ENCODE measurements around the gene TRIO. TPM values are rescaled to one million over a fixed set of nuclear protein-coding genes. Genes with fewer than 3 reads are reported as not detected.
"Not testable (repeated sequence)": the region's sequence is repeated elsewhere in the genome, so short reads cannot be mapped to it uniquely, and the experiment has no call there.

The TRIO gene
- polyA plus RNA-seq, 5 donors = 67.0 to 85.2 (median 80.6) TPM

DNA sequence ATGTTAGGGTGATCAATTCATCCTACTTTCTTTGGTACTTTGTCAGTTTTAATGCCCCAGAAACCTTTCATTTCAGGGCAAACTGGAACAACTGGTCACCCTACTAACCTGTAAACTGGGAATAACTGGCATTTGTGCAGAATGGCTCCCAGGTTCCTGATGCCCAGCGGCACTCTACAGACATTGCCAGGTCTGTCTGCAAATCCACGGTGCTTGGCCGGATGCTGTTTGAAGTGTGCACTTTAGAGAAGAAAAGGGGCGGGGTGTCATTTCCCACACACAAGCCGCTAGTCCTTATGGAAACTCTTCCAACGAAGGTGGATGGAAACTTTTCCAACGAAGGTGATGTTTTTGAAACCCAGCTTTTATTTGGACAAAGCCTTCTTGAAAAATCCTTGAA lies 388.5 kb downstream of the TRIO start:
- DNase-seq = no peak

DNA sequence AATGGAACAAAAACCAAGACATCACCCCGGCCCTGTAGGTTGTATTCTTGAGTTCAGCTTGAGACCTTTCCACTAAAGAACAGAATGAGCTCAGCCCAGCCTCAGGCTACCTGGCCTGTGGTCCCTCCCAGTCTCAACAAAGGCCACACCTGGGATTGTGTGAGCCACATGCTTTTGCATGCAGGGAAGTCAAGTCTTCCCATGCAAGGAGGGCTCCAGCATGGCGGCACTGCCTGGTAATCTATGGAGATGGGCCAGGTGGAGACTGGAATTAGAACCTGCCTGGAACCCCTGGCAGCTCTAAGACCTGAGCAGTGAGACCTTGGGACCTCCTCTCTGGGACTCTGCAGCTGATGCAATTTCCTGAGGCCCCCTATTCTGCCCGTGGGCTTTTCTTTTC lies 389.0 kb downstream of the TRIO start:
- no peak for DNase-seq

DNA sequence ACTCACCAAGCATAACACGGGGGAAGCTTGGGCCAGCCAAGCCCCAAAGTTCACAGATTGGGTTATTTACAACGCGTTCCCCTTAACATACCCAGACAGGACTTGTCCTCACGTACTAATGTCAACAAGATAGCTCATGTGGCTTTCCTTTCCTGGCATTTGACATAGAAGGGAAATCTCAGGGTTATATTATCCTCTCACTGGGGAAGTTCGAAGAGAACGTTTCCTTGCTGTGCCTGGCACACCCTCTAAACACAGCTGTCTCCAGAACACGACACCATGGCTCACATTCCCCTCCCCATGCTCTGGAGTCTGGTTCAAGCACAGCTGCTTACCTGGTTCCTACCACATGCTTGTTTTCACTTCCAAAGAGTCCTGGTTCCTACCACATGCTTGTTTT lies 391.6 kb downstream of the TRIO start:
- no peak for DNase-seq

DNA sequence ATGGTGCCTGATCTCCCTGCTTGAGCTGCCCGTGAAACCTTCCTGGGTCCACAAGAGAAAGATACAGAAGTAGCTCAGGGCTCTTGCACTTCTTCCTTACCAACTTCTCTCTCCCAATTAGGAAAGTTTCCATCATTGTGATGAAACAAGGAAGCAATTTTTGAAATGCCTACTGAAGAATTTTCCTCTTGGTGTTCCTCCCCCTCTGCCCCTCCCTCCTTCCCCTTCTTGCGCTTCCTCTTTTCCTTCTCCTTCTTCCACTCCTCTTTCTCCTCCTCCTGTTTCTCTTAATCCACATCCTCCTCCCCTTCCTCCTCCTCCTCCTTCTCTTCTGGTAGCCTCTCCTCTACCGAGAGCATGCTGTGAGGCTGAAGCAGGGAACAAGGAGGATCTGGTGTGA lies 402.2 kb downstream of the TRIO start:
- DNase-seq = no peak

DNA sequence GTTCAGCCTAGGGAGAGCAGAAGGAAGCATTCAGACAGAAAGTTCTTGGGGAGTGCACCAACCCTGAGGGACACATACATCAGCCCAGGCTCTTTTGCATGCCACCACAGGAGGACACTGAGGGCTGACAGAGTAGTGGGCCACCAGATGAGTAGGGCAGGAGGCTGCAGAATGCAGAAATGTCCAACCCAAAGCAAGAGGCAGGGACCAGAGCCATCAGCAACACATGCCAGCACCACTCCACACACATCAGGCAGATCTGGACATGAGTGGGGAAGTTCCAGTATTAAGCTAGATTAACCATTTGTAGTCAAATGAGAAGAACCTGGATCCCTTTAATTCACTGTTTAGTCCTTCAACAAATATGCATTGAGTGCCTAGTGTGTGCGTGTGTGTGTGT lies 402.7 kb downstream of the TRIO start:
- DNase-seq = no peak

DNA sequence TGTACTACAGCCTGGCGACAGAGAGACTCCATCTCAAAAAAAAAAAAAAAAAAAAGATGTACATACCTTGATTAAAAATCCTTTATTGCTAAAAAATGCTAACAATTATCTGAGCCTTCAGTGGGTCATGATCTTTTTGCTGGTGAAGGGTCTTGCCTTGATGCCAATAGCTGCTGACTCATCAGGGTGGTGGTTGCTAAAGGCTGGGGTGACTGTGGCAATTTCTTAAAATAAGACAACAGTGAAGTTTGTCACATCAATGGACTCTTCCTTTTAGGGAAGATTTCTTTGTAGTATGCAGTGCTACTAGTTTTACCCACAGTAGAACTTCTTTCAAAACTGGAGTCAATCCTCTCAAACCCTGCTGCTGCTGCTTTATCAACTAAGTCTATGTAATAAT lies 404.5 kb downstream of the TRIO start:
- no peak for DNase-seq

DNA sequence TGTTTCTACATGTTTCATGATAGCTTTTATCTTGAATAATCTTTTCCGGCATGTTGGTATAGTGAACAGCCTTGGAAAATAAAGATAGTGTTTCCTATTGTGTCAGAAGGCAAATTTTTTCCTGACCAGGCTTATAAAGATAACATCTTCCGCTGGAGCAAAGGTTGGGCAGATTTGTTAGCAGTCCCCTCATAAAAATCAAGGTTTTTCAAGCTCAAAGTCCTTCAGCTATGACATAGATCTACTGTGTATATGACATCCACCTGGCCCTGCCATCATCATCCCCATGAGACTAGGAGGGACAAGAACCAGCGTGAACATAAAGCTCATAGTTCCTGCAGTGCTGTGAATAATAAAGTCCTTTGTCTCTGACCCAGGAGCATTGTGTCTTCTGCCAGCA lies 408.1 kb downstream of the TRIO start:
- no peak for DNase-seq

DNA sequence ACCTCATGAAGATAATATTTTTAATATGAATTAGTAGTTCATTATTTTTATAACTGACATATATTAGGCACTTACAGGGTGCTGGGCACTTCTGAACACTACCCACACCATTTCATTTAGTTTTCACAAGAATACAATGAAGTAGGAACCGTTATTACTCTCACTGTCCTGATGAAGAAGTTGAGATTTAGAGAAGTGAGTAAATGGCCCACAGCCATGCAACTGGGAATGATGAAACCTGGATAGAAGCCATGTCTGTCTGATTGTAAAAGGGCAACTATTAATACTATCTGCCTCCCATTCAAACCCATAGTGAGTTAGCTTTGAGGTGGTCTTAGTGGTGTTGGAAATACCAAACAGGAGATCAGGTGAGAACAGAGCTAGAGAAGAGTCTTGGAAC lies 408.9 kb downstream of the TRIO start:
- DNase-seq = no peak

DNA sequence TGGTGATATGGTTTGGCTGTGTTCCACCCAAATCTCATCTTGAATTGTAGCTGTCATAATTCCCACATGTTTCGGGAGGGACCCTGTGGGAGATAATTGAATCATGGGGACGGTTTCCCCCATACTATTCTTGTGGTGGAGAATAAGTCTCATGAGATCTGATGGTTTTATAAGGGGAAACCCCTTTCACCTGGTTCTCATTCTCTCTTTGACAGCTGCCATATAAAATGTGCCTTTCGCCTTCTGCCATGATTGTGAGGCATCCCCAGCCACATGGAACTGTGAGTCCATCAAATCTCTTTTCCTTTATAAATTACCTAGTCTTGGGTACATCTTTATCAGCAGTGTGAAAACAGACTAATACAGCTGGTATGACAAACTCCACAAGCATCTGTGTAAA lies 411.1 kb downstream of the TRIO start:
- DNase-seq = not testable (repeated sequence)

DNA sequence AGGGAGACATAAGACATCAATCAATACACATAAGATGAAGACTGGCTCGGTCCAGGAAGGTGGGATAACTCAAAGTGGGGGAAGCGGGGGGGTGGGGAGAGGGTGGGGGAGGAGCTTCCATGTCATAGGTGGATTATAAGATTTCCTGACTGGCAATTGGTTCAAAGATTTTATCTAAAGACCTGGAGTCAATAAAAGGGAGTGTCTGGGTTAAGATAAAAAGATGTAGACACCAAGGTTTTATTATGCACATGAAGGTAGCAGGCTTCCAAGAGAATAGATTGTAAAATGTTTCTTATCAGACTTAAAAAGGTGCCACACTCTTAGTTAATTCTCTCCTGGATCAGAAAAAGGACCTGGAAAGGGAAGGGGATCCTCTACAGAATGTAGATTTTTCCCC lies 412.9 kb downstream of the TRIO start:
- no peak for DNase-seq

DNA sequence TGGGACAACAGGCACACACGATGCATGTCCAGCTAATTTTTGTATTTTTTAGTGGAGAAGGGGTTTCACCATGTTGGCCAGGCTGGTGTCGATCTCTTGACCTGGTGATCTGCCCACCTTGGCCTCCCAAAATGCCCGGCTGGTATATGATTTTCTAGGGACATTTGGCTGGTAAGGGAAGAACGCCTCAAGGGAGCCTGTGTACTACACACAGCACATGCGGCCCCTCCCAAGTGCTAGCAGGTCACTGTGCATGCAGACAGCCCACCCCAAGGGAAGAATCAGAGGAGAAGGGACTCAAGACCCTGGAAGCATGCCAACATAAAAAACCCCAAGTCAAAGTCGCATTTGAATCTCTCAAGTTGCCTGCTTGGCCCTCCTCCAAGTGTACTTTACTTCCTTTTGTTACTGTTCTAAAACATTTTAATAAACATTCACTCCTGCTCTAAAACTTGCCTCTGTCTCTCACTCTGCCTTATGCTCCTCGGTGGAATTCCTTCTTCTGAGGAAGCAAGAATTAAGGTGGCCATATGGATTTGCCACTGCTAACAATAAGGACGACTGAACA lies 414.1 kb downstream of the TRIO start:
- peak in 1 of 2 donors; percentile 15 for DNase-seq

DNA sequence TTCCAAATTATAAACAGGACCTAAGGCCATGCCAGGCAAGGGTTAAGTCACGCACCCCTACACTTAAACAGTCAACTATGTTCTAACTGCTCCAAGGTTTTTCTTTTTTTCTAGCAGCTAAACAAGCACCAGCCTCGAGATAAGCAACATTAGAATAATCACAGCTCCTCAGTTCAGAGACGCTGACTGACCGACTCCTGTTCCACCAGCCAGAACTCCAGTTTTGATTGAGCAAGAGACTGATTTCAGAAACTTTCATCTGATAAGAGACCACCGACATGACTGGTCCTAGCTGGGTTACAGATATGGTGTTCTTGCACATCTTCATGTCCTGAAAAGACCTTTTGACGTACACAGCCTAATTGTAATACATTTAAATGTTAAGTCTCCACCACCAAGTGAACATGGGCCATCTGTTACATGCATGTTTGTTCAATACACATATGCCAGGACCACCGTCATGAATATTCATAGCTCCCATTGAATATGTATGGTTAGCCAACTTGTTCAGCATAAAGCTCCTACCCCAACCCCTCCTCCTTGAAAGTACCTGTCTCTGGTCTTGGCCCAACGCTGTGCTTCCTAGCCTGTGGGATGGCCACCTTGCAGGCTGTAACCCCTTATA lies 414.8 kb downstream of the TRIO start:
- DNase-seq = no peak

Other genes with a start within 250 kb of the TRIO start
- 1 to 10 TPM in 4 of 5 donors, under 1 TPM in 1; 0.90 to 3.8 (median 2.0) TPM for gene DNAH5, start 198.7 kb upstream of the TRIO start, polyA plus RNA-seq (ENCODE audit: insufficient read depth in 1 of 5, insufficient read length in 5 of 5, low replicate concordance in 1 of 5)

Measured in right lung (tissue), 5 donors.